Femur (tissue), 1 donor: ENCODE measurements around the gene PLEK2.
"Not testable (repeated sequence)": the region's sequence is repeated elsewhere in the genome, so short reads cannot be mapped to it uniquely, and the experiment has no call there.

Experiments
- DNase-seq: peaks from one replicate; pipeline ENCODE4 v3.0.0-alpha.2; 2017

The PLEK2 gene, protein sequence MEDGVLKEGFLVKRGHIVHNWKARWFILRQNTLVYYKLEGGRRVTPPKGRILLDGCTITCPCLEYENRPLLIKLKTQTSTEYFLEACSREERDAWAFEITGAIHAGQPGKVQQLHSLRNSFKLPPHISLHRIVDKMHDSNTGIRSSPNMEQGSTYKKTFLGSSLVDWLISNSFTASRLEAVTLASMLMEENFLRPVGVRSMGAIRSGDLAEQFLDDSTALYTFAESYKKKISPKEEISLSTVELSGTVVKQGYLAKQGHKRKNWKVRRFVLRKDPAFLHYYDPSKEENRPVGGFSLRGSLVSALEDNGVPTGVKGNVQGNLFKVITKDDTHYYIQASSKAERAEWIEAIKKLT

DNA sequence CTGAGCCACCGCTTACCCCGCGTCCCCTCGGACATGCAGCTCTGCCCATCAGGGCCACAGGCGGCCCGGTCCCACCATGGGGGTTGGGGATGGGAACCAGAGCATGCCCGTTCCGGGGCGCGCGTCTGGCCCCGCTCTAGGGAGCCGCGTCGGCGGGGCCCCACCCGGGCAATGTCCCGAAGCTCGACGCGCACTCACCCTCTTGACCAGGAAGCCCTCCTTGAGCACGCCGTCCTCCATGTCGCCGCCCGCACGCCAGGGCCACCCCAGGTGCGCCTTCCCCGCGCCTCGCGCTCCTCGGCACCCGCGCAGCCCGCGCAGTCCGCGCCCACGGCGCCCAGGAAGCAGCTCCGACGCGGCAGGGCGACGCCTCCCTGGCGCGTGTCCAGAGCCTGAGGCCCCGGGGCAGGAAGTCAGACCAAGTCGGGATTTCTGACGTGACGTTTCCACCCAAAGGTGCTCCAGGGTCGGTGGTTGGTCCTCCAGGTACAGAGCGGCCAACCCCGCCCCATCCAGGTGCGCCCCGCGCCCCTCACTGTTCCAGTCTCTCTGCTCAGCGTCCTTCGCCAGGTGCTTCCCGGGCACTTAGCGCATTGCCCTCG is at the start of gene PLEK2:
Gene PLEK2 (minus strand): TSS at position 346 of the 602 bp plus-strand sequence. CDS start 106 bp downstream, at position 240.
- DNase-seq: peak; percentile 36

DNA sequence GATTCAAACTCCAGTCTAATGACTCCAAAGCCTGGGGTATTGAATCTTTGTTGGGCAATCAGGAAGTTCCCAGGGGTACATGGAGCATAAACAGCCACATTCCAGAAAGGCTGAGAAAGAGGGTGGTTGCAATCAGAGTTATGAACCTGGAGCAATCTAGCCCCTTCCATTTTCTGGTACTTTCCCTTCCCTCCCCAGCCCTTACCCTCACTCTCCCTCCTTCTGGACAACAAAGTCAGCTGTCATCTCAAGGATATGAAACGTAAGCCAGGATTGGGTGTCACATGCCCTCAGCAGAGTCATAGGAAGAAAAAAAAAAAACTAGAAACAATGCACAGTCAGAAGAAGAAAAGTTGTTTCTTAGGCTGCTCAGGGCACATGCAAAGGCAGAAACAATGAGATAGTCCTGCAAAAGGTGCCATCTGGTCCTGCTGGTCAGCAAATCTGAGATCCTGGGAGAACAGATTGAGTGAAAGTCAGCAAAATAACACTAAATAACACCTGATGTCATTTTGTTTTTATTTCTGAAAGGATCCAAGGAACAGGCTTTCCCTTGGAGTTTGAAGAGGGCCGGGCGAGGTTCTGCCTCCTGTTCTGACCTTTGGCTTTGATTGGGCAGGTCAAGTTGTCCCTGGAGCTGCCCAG is 49.5 kb upstream of the PLEK2 start:
- no peak for DNase-seq

DNA sequence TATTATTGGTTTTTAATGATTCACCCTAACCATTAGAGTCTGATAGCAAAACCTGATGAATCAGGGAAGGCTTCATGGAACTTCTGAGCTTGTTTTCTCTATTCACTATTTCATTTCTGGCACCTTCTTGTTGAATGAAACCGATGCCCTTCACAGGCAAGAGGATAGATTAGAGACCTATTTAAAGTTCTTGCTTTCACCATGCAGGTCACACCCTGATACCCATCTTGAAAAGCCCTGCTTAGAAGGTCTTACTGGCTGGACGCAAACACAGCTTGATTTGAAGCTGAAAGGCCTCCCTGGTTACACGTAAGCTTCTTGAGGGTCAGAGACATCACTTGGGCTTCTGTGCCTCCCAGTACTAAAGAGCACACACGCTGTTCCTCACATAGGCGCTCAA is 47.4 kb upstream of the PLEK2 start:
- DNase-seq: no peak

DNA sequence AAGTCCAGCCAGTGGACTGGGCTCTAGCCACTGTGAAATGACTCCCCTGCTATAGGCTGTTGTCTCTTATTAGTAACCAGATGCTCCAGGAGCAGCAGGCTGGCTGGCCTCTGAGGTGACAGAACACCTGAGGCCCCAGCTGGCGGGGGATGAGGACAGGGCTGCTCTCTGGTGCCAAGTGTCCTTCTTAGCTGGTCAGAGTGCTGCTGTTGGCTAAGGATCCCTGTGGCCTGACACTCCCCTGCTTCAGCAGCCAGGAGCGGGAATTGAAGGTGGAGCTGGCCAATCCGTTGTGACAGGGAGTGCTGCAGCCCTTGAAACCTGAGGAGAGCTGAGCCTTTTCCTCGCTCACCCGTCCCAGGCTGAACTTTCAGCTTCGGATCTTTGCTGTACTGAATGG is 45.8 kb upstream of the PLEK2 start:
- DNase-seq: peak; percentile 39

DNA sequence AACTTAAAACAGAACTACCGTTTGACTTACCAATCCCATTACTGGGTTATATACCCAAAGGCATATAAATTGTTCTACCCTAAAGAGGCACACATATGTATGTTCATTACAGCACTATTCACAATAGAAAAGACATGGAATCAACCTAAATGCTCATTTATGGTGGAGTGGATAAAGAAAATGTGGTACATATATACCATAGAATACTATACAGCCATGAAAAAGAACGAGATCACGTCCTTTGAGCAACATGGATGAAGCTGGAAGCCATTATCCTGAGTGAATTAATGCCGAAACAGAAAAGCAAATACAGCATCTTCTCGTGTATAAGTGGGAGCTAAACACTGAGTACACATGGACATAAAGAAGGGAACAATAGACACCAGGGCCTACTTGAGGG is 44.8 kb upstream of the PLEK2 start:
- DNase-seq: no peak

DNA sequence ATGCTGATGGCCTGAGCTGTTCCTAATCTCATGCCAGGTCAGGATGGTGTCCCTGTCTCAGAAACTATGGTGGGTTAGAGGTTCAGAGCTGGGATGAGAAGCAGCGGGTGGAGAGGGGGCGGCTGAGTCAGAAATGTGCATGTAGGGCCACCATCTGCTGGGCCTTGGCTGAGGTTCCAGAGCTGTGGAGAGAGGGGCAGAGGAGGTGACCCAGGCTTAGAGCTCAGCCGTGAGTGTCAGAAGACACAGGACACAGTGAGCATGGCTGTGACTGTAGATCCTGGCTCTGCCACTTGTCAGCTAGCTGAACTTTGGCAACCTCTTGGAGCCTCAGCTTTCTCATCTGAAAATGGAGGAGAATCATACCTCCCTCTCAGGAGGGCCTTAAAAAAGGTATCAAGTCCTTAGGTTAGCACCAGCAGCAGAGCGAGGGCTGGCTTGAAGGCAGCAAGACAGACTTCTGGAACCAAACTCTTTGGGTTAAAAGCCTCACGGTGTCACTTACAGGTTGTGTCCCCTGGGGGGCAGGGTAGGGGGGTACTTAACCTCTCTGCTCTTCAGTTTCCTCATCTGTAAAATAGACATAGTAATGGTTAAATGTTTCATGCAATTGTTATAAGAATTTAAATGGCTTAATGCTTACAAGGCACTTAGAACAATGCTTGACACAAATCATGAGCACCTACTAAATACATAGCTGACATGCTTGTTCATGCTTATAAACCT is 41.8 kb upstream of the PLEK2 start:
- DNase-seq: no peak

DNA sequence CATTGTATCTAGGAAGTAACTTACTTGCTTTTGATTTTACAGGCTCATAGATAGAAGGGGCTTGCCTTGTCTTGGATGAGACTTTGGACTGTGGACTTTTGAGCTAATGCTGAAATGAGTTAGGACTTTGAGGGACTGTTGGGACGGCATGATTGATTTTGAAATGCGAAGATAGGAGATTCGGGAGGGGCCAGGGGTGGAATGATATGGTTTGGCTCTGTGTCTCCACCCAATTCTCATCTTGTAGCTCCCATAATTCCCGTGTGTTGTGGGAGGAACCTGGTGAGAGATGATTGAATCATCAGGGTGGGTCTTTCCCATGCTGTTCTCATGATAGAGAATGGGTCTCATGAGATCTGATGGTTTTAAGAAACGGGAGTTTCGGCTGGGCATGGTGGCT is 39.7 kb upstream of the PLEK2 start:
- not testable (repeated sequence) for DNase-seq

DNA sequence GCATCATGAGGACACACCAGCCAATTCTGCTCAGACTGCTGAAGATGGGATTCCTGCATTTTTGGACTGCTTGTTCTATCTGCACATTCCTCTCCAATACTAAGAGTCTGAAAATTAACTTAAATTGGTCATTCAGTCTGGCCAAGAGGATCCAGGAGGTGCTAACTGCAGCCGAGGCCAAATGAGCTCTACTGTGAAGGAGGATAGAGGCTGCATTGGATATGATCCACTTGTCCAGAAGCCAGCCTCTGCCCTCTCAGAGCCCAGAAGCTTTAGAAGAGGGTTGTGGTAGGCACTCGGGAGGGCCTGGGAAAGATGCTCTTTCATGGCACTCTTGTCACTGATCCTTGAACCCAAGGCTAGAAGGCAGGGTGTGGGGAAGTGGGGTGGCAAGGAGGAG is 37.1 kb upstream of the PLEK2 start:
- no peak for DNase-seq

DNA sequence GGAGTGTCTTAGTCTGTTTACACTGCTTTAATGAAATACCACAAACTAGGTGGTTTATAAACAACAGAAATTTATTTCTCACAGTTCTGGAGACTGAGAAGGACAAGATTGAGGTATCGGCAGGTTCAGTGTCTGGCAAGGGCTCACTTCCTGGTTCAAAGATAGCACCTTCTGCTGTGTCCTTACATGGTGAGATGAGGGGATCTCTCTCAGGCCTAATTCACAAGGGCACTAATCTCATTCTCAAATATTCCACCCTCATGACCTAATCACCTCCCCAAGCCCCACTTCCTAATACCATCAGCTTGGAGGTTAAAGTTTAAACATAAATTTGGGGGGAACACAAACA is 35.0 kb upstream of the PLEK2 start:
- no peak for DNase-seq

DNA sequence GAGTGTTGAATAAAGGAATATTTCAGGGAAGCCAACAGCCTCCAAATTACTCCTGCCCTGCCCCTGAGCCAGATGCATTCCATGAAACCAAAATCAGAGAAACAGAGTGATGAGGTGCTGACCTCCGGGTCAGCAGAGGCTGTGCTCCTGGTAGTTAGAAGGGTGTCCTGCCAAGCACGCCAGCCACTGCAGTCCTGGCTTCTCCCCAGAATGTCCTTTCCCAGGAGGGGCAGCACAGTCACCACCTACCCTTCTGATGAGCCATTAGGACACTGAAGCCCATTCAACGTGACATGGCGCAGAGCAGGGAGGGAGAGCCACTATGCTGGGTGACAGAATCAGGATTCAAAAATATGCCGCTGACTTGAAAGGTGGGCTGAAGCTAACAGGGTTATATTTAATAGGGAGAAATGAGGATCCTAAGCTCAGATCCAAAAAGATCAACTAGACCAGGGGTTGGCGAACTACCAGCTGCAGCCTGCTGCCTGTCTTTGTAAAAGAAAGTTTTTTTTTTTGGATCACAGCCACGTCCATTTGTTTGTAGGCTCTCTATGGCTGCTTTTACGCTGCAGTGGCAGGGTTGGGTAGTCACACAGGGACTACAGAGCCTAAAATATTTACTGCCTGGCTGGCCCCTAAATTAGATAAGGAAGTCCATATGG is 34.5 kb upstream of the PLEK2 start:
- DNase-seq: no peak

DNA sequence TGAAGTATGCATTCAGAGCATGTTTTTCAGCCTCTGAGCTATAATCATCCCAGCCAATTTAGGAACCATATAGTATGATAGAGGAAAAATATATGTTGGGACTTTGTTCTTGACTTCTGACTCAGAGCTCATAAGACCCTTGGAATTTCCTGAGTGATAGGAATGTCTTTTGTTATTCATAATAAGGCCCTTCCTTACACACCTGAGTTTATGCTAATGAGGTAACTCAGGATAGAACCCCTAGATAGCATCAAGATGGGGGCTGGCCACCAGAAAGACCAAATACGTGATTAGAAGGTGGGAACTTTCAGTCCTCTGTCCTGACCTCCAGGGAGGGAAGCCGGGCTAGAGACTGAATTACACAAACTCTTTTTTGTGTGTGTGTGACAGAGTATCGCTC is 32.4 kb upstream of the PLEK2 start:
- no peak for DNase-seq

DNA sequence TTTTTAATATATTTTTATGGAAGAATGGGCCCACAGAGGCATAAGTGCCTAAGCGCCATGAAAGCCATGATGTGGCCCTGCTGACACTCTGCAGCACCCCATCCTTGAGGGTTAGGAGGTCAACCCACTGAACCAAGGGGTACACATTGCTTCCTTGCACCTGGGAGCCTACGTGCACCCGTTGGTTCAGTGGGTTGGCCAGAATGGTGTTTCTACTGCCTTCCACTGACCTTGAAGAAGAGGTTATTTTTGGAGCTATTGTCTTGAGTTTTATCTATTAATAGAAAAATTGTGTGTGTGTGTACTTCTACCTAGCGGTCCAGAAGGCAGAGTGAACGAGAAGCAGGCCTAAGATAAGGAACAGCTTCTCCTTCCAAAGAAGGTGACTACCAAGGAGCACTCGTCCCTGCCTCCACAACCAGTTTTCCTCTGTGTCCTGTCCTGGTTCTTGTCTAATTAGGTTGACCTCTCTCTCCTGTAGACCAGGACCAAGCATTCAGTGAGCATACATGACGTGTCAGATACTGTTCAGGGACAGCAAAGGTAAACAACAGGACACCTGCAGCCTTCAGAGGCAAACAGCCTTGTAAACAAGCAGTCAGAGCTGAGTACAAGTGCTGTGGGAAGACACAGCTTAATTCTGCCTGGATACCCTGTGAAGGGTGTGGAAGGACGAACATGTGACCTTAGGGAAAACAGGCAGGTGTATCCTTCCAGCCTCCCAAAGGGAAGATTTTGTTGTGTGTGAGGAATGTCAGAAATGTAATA is 30.4 kb upstream of the PLEK2 start:
- no peak for DNase-seq

DNA sequence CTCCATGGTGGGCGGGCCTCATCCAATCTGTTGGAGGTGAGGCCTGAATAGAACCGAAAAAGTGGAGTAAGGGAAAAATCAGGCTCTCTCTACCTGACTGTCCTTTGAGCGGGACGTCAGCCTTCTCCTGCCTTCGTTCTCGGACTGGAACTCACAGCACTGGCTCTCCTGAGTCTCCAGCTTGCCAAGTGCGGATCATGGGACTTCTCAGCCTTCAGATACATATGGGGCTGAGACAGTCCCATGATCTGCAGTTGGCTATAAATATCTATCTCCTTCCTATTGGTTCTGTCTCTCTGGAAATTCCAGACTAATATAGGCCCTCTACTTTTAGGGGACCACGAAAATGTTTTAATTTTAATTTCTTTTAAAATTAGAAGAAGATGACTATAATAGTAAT is 29.7 kb upstream of the PLEK2 start:
- no peak for DNase-seq

DNA sequence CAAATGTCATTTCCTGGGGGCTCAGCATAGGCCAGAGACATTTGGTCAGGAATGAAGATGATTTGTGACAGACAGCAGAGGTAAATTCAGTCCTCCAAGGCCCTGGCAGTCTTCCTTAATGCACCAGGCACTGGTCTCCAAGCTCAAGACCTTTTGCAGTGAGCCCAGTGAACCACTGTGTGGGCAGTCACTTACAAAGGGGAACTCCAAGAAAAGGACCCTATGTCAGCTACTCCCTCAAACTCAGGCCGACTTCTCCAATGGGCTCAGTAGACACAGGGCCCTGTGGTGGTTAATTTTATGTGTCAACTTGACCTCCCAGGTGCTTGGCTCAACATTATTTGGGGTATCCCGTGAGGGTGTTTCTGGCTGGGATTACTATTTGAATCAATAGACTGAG is 29.3 kb upstream of the PLEK2 start:
- DNase-seq: no peak

DNA sequence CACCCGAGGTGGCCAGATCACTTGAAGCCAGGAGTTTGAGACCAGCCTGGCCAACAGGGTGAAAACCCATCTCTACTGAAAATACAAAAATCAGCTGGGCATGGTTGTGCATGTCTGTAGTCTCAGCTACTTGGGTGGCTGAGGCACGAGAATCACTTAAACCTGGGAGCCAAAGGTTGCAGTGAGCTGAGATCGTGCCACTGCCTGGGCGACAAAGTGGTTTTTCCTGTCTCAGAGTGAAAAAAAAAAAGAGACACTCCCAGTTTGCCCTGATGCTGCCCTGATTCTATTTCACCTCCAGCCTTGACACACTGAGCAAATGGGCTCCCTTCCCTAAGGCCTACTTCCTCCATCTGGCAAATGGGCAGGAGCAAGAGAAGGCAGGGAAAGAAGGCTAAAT is 28.5 kb upstream of the PLEK2 start:
- DNase-seq: no peak

DNA sequence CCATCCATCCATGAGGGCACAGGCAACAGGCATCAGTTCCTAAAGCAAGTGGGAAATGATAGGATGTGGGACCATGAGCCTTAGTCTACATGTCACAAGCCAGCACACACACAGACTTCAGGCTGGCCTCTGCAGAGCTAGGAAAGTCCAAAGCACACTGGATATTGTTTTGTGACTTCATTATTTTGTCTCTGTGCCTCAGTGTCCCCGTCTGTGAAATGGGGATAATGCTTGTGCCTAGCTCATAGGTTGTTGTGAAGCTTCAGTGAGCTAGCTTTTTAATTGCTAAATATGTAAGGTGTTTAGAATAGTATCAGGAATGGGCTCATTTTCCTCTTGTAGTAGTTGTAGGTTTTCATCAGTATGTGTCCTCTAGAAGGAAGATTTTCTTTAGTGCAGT is 27.0 kb upstream of the PLEK2 start:
- DNase-seq: no peak

DNA sequence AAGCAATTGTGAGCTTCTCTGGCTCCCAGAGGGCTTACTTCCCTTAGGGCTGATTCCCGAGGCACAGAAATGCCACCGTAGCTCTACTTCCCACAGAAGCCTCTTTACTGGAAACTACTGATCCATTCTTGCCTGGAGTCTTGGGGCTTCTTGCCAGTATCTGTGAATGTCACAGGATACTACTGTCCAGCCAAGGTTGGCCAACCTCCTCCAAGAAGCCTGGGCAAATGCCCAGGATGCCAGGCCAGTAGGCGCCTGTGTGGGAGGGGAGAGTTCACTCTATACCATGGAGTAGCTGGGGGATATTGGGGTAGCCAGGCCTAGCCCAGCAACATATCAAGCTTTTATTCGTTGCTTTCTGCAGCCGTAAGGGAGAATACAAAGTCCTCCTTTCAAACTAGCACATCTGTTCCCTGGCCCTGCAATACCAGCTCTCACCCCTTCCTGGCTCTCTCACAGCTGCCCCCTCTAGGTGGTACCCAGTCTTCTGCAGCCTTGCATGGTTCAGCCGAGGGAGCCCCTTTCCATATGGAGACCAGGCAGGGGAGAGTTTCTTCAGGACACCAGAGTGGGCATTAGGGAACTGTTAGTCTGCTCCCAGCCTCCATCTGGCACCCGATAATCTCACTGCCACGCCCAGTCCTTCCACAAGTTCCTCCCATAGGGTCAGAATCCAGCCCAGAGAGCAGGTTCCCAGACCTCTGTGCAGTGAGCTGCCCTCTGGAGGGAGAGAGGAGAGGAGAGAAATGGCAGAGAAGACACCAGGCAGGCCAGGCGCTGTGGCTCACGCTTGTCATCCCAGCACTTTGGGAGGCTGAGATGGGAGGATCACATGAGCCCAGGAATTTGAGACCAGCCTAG is 24.3 kb upstream of the PLEK2 start:
- no peak for DNase-seq

DNA sequence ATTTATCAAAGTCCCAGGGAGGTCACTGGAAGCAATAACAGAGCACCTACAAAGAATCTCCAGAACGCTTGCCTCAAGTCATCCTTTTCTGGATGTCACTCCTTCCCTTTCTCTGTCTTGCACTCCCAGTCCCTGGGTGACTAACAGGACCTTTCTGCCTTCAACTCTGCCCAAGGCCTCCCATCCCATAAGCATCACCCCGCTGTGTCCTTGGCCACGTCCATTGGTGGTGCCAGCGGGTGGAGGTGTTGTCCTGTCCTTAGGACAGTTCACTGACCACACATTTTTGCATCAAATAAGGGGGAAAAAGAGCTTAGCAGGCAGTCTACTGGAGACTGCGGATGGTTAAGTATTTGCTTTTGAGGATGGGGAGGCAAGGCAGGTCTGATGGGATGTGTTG is 23.6 kb upstream of the PLEK2 start:
- DNase-seq: no peak

DNA sequence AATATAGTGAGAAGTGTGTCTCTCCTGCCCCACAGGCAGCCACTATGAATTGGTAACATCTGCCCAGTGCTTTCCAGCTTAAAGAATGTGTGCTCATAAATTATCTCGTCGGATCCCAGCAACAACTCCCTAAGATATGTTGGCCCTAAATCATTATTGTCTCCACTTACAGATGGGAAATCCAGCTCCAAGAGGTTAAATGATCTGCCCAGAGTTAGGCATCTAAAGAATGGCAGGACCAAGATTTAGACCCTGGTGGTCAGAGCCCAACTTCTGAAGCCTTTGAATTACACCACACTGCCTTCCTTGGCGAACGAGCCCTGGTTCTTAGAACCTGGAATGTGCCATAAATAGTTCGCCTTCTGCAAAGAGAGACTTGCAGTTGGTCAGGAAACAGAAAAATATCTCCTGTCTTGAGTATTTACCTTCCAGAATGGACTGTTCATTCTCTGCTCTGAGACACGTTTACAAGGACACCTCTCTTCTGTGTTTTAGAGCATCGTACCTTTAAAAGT is 20.1 kb upstream of the PLEK2 start:
- DNase-seq: no peak

DNA sequence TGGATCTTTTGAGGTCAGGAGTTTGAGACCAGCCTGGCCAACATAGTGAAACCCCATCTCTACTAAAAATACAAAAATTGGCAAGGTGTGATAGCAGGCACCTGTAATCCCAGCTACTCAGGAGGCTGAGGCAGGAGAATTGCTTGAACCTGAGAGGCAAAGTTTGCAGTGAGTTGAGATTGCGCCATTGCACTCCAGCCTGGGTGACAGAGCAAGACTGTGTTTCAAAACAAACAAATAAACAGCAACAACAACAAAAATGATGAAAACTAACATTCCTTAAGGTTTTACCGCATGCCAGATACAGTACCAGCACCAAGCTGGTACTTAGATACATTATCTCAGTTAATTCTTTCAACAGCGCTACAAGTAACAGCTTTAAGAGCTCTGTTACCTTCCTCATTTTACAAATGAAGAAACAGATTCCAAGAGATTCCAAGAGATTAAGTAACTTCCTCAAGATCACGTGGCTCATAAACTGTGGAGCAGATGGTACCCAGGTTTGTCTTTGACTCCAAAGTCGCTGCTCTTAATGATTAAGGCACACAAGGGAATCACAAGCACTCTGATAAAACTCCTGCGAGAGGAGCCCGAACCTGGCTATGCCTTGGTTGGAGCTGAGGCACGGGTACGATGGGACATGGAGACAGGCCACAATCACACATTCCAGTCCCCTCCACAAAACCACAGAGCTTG is 17.7 kb upstream of the PLEK2 start:
- no peak for DNase-seq
